T-helper 1 cell treated with Interleukin-12 subunit alpha and Interleukin-12 subunit beta and Interleukin-4 antibody, amounts not matched to agents 30 μg/mL and 1 μg/mL, for 36 hours (primary cell): Measurements from ENCODE around the gene ATP4A.

Source experiments
- H3K27ac Mint-ChIP-seq: one replicate; pipeline ENCODE4 v1.8.0; 2021; ENCODE audit warnings: mild to moderate bottlenecking, mixed read lengths
- H3K27me3 Mint-ChIP-seq: one replicate; pipeline ENCODE4 v1.8.0; 2021; ENCODE audit warnings: low read depth, mixed read lengths
- H3K36me3 Mint-ChIP-seq: one replicate; pipeline ENCODE4 v1.8.0; 2021; ENCODE audit warnings: low read depth, mixed read lengths
- H3K4me1 Mint-ChIP-seq: one replicate; pipeline ENCODE4 v1.8.0; 2021; ENCODE audit warnings: low read depth, mixed read lengths
- H3K4me3 Mint-ChIP-seq: one replicate; pipeline ENCODE4 v1.8.0; 2021; ENCODE audit warnings: mild to moderate bottlenecking, moderate library complexity, mixed read lengths
- H3K9me3 Mint-ChIP-seq: one replicate; pipeline ENCODE4 v1.8.0; 2021; ENCODE audit warnings: mixed read lengths

ATP4A gene

GRCh38 chr19:35585848-35586247 lies 22.4 kb upstream of the ATP4A start, which contains the start of gene PMIS2:
TSS of gene PMIS2 (plus strand) at chr19:35586173. CDS start at chr19:35586260, 87 bp downstream.
- Mint-ChIP-seq H3K27ac (no peak within 1 kb of the TSS), H3K27me3 (peaks cover 8% of the 10 kb centered on the region), H3K9me3 (no peaks in the 10 kb centered on the region), H3K36me3 (no peaks in the 10 kb centered on the region), H3K4me3 (no peak within 1 kb of the TSS), H3K4me1 (no peaks in the 10 kb centered on the region)

DNA sequence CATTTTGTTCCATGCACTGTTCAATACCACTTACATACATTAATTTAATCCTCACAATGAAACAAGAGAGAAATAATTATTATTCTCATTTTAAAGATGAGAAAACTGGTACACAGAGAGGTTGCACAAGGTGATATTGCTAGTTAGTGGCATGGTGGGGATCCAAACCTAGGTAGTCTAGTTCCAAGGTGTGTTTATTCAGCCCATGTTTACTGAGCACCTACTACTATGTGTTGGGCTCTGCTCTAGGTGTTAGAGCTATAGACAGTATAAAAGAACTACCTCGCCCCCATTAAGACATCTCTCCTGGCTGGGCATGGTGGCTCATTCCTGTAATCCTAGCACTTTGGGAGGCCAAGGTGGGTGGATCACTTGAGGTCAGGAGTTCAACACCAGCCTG lies 19.3 kb upstream of the ATP4A start:
- H3K27me3 Mint-ChIP-seq, result peaks cover 8% of the 10 kb centered on the region
- H3K36me3 Mint-ChIP-seq, result no peaks in the 10 kb centered on the region
- H3K9me3 Mint-ChIP-seq, result peaks cover 2% of the 10 kb centered on the region
- H3K4me1 Mint-ChIP-seq, result no peaks in the 10 kb centered on the region
- H3K27ac Mint-ChIP-seq, result no peak overlapping the region
- no peak overlapping the region for H3K4me3 Mint-ChIP-seq

DNA sequence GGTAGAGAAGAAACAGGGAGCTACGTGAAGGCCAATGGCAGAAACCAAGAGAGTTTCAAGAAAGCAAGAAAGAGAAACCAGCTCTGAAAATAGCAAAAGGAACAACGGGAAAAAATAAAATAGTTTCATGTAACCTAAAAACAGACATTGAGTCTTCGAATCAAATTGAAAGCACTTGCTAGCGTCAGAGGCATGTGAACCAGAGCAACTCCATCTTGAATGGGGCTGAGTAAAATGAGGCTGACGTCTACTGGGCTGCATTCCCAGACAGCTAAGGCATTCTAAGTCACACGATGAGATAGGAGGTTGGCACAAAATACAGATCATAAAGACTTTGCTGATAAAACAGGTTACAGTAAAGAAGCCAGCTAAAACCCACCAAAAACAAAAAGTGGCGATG lies 15.2 kb upstream of the ATP4A start:
- no peak overlapping the region for H3K27ac Mint-ChIP-seq
- H3K4me3 Mint-ChIP-seq, result no peak overlapping the region
- no peaks in the 10 kb centered on the region for H3K4me1 Mint-ChIP-seq
- H3K27me3 Mint-ChIP-seq, result peaks cover 2% of the 10 kb centered on the region
- H3K9me3 Mint-ChIP-seq, result peaks cover 27% of the 10 kb centered on the region
- H3K36me3 Mint-ChIP-seq, result peaks cover 3% of the 10 kb centered on the region

DNA sequence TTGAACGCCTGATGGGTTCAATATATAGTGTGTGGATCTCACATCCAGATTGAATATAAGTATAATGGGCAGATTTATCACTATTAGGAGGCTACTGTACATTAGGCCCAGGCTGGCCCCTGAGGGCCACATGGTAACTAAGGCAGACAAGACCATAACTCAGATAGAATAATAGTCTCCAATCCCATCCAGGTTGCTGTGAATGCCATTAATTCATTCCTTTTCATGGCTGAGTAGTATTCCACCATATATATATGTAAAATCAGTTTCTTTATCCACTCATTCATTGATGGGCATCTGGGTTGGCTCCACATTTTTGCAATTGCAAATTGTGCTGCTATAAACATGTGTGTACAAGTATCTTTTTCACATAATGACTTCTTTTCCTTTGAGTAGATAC lies 14.5 kb upstream of the ATP4A start:
- H3K4me3 Mint-ChIP-seq, result no peak overlapping the region
- H3K27ac Mint-ChIP-seq, result no peak overlapping the region
- H3K9me3 Mint-ChIP-seq, result peaks cover 27% of the 10 kb centered on the region
- peaks cover 3% of the 10 kb centered on the region for H3K36me3 Mint-ChIP-seq
- peaks cover 5% of the 10 kb centered on the region for H3K27me3 Mint-ChIP-seq
- H3K4me1 Mint-ChIP-seq, result no peaks in the 10 kb centered on the region

GRCh38 chr19:35571406-35571965 lies 8.0 kb upstream of the ATP4A start:
- Mint-ChIP-seq H3K4me1 (no peaks in the 10 kb centered on the region), H3K27ac (no peak overlapping the region), H3K36me3 (no peaks in the 10 kb centered on the region), H3K9me3 (peaks cover 16% of the 10 kb centered on the region), H3K4me3 (no peak overlapping the region), H3K27me3 (peaks cover 23% of the 10 kb centered on the region)

DNA sequence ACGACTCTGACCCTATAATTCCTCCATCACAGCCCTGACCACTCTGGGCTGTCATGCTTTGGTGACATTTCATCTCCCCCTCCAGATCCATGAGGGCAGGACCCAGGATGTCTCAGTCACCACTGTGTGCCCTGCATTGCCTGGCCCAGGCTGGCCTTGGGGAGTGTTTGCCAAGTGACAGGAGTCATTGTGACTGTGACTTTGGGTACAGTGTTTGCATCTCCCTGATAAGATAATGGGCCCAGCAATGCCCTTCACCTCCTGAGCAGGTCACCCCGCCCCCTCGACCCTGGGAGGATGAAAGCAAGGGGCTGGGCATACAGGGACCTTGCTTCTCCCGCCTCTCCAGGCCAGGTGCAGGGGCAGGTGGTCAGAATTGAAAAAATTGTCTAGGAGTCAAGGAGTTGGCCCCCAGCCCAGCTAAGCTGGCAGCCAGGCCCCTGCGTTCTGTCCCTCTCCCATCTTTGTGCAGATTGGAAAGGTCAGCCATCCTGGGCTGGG lies 5.9 kb upstream of the ATP4A start:
- peaks cover 23% of the 10 kb centered on the region for H3K27me3 Mint-ChIP-seq
- no peak overlapping the region for H3K27ac Mint-ChIP-seq

GRCh38 chr19:35566738-35567137 lies 3.3 kb upstream of the ATP4A start:
- no peak overlapping the region for H3K27ac Mint-ChIP-seq
- H3K4me3 Mint-ChIP-seq, result no peak overlapping the region
- H3K4me1 Mint-ChIP-seq, result no peaks in the 10 kb centered on the region
- H3K36me3 Mint-ChIP-seq, result no peaks in the 10 kb centered on the region
- H3K9me3 Mint-ChIP-seq, result no peaks in the 10 kb centered on the region
- H3K27me3 Mint-ChIP-seq, result peaks cover 19% of the 10 kb centered on the region

More for the DNA sequence above, 5.9 kb upstream of the ATP4A start:
- H3K36me3 Mint-ChIP-seq, result no peaks in the 10 kb centered on the region
- no peaks in the 10 kb centered on the region for H3K4me1 Mint-ChIP-seq
- H3K9me3 Mint-ChIP-seq, result no peaks in the 10 kb centered on the region
- no peak overlapping the region for H3K4me3 Mint-ChIP-seq

GRCh38 chr19:35565016-35565856 lies 1.8 kb upstream of the ATP4A start:
- Mint-ChIP-seq H3K4me3 (no peak overlapping the region), H3K4me1 (no peaks in the 10 kb centered on the region), H3K9me3 (no peaks in the 10 kb centered on the region), H3K27me3 (peaks cover 18% of the 10 kb centered on the region), H3K27ac (no peak overlapping the region), H3K36me3 (no peaks in the 10 kb centered on the region)

GRCh38 chr19:35562776-35563175 lies 682 bp downstream of the ATP4A start:
- Mint-ChIP-seq H3K9me3 (no peaks in the 10 kb centered on the region), H3K27ac (no peak overlapping the region), H3K4me3 (no peak overlapping the region), H3K27me3 (peaks cover 29% of the 10 kb centered on the region), H3K4me1 (no peaks in the 10 kb centered on the region), H3K36me3 (no peaks in the 10 kb centered on the region)

- no peak overlapping the region for H3K27ac Mint-ChIP-seq
- H3K9me3 Mint-ChIP-seq, result no peaks in the 10 kb centered on the region
- no peaks in the 10 kb centered on the region for H3K4me1 Mint-ChIP-seq
Measured at GRCh38 chr19:35562336-35562735, 1.1 kb downstream of the ATP4A start.

DNA sequence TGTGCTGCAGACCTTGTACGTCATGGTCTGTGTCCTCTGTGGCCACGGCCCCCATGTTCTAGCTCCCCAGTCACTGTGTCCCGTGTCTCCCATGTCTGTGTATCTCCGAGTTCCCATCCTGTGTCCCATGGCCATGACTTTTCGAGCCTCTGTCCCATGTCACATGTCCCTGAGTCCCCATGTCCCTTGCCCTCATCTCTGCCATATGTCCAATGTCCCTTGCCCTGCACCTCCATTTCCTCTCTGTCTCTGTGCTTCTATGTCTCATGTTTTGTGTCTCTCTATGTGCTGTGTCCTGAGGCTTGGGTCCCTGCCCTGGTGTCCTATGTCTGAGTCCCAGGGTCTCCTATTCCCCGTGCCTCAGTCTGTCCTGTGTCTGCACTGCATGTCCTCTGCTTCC lies 2.0 kb downstream of the ATP4A start:
- peaks cover 2% of the 10 kb centered on the region for H3K4me1 Mint-ChIP-seq
- H3K27ac Mint-ChIP-seq, result no peak overlapping the region
- H3K9me3 Mint-ChIP-seq, result no peaks in the 10 kb centered on the region
- no peak overlapping the region for H3K4me3 Mint-ChIP-seq
- peaks cover 40% of the 10 kb centered on the region for H3K27me3 Mint-ChIP-seq
- H3K36me3 Mint-ChIP-seq, result peaks cover 2% of the 10 kb centered on the region

More at GRCh38 chr19:35562336-35562735, 1.1 kb downstream of the ATP4A start:
- no peak overlapping the region for H3K4me3 Mint-ChIP-seq
- no peaks in the 10 kb centered on the region for H3K36me3 Mint-ChIP-seq
- peaks cover 32% of the 10 kb centered on the region for H3K27me3 Mint-ChIP-seq

- H3K9me3 Mint-ChIP-seq, result no peaks in the 10 kb centered on the region
- H3K27me3 Mint-ChIP-seq, result peaks cover 48% of the 10 kb centered on the region
- H3K4me3 Mint-ChIP-seq, result no peak overlapping the region
- peaks cover 4% of the 10 kb centered on the region for H3K4me1 Mint-ChIP-seq
- peaks cover 2% of the 10 kb centered on the region for H3K36me3 Mint-ChIP-seq
- H3K27ac Mint-ChIP-seq, result no peak overlapping the region
Measured at GRCh38 chr19:35560677-35561076, 2.8 kb downstream of the ATP4A start.

DNA sequence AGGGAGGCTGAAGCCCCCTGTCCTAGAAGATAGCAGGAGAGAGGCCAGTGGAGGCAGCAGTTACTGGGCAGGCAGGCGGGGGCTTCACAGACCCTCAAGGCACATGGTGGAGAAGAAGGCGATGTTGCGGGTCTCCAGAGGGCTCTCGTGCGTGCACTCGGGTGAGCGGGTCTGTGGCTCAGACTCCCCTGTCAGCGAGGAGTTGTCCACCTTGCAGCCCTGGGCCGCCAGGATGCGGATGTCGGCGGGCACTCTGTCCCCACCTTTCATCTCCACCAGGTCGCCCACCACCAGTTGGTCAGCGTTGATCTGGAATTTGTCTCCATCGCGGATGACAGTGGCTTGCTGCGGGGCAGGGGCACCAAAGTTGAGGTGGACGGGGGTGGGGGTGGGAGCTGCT lies 3.2 kb downstream of the ATP4A start:
- H3K27me3 Mint-ChIP-seq, result peaks cover 48% of the 10 kb centered on the region
- H3K36me3 Mint-ChIP-seq, result peaks cover 2% of the 10 kb centered on the region
- no peak overlapping the region for H3K27ac Mint-ChIP-seq
- H3K4me3 Mint-ChIP-seq, result no peak overlapping the region
- H3K4me1 Mint-ChIP-seq, result peaks cover 4% of the 10 kb centered on the region
- no peaks in the 10 kb centered on the region for H3K9me3 Mint-ChIP-seq

- Mint-ChIP-seq H3K9me3 (no peaks in the 10 kb centered on the region), H3K27ac (no peak overlapping the region), H3K4me3 (no peak overlapping the region), H3K36me3 (peaks cover 2% of the 10 kb centered on the region), H3K4me1 (peaks cover 4% of the 10 kb centered on the region), H3K27me3 (peaks cover 48% of the 10 kb centered on the region)
Measured at GRCh38 chr19:35559781-35560180, 3.7 kb downstream of the ATP4A start.

GRCh38 chr19:35559281-35559659 lies 4.2 kb downstream of the ATP4A start:
- peaks cover 4% of the 10 kb centered on the region for H3K4me1 Mint-ChIP-seq
- peaks cover 2% of the 10 kb centered on the region for H3K36me3 Mint-ChIP-seq
- peaks cover 48% of the 10 kb centered on the region for H3K27me3 Mint-ChIP-seq
- H3K27ac Mint-ChIP-seq, result no peak overlapping the region
- no peaks in the 10 kb centered on the region for H3K9me3 Mint-ChIP-seq
- H3K4me3 Mint-ChIP-seq, result no peak overlapping the region
